ENCODE measurements around the gene SH3PXD2B.
"Not testable (repeated sequence)": the region's sequence is repeated elsewhere in the genome, so short reads cannot be mapped to it uniquely, and the experiment has no call there.

SH3PXD2B gene

GRCh38 chr5:172334641-172335040 is 119.7 kb downstream of the SH3PXD2B start:
- DNase-seq, result no peak

- no peak for DNase-seq
Observed at GRCh38 chr5:172334196-172334595, 120.1 kb downstream of the SH3PXD2B start.

GRCh38 chr5:172326901-172327300 is 127.4 kb downstream of the SH3PXD2B start:
- not testable (repeated sequence) for DNase-seq

GRCh38 chr5:172325452-172325851 is 128.9 kb downstream of the SH3PXD2B start:
- no peak for DNase-seq

- no peak for DNase-seq
Observed at GRCh38 chr5:172322028-172322965, 132.0 kb downstream of the SH3PXD2B start.

GRCh38 chr5:172321593-172321992 is 132.7 kb downstream of the SH3PXD2B start:
- no peak for DNase-seq

GRCh38 chr5:172319708-172320441 is 134.4 kb downstream of the SH3PXD2B start:
- DNase-seq, result no peak

GRCh38 chr5:172315587-172316493 is 138.5 kb downstream of the SH3PXD2B start:
- no peak for DNase-seq

- DNase-seq, result no peak
Observed at GRCh38 chr5:172313915-172314314, 140.4 kb downstream of the SH3PXD2B start.

- DNase-seq, result no peak
Observed at GRCh38 chr5:172312286-172312685, 142.0 kb downstream of the SH3PXD2B start.

GRCh38 chr5:172311605-172312004 is 142.7 kb downstream of the SH3PXD2B start:
- no peak for DNase-seq

- no peak for DNase-seq
Observed at GRCh38 chr5:172311026-172311425, 143.3 kb downstream of the SH3PXD2B start.

GRCh38 chr5:172305380-172305779 is 148.9 kb downstream of the SH3PXD2B start:
- no peak for DNase-seq

GRCh38 chr5:172303572-172304335 is 150.6 kb downstream of the SH3PXD2B start:
- no peak for DNase-seq

- DNase-seq, result no peak
Observed at GRCh38 chr5:172303162-172303561, 151.2 kb downstream of the SH3PXD2B start.

GRCh38 chr5:172302047-172302710 is 152.1 kb downstream of the SH3PXD2B start:
- DNase-seq, result no peak

GRCh38 chr5:172299916-172300439 is 154.3 kb downstream of the SH3PXD2B start:
- DNase-seq, result no peak

GRCh38 chr5:172294831-172295230 is 159.5 kb downstream of the SH3PXD2B start:
- no peak for DNase-seq

- DNase-seq, result no peak
Observed at GRCh38 chr5:172293745-172294342, 160.5 kb downstream of the SH3PXD2B start.

GRCh38 chr5:172293054-172293744 is 161.1 kb downstream of the SH3PXD2B start:
- DNase-seq, result peak; percentile 28
